Right atrium auricular region (tissue), 2 donors: ENCODE measurements around the gene CKAP2L. TPM values are rescaled to one million over a fixed set of nuclear protein-coding genes. Genes with fewer than 3 reads are reported as not detected.

ENCODE experiments used
- DNase-seq: peaks from one replicate; pipeline ENCODE4 v3.0.0-alpha.2; 2019; ENCODE audit warnings: low spot score
- H3K27ac ChIP-seq, 2 donors: fragments of 200-600 bp; sonication (generic); 1 replicate in 1 of 2; 2 replicates in 1 of 2; pipeline ENCODE4 v1.5.1; 2016 to 2019
- H3K27me3 ChIP-seq, 2 donors: fragments of 200-600 bp; sonication (generic); one replicate each; pipeline versions ENCODE4 v1.5.1 to v1.6.0; 2017 to 2019
- H3K36me3 ChIP-seq: fragments of 200-600 bp; sonication (generic); one replicate; pipeline ENCODE4 v1.5.1; 2016
- H3K4me1 ChIP-seq, 2 donors: fragments of 200-600 bp; sonication (generic); one replicate each; pipeline versions ENCODE4 v1.5.1 to v1.6.0; 2017 to 2019
- H3K4me3 ChIP-seq, 2 donors: fragments of 200-600 bp; sonication (generic); 1 replicate in 1 of 2; 2 replicates in 1 of 2; pipeline ENCODE4 v1.5.1; 2017 to 2019; ENCODE audit warnings: mild to moderate bottlenecking in 1 of 2, moderate library complexity in 1 of 2
- H3K9me3 ChIP-seq, 2 donors: fragments of 200-600 bp; sonication (generic); one replicate each; pipeline ENCODE4 v1.5.1; 2019
- CTCF ChIP-seq, 2 donors: fragments of 200-600 bp; sonication (generic); IDR thresholded peaks; one replicate each; pipeline ENCODE4 v1.5.1; 2019; ENCODE audit warnings: antibody characterized with exemption in 2 of 2
- total RNA-seq, 2 donors: library from RNA; depleted of rRNA; stranded (reverse); fragments of >200 nt; gene quantifications; one replicate each; pipeline ENCODE4 v1.1.0, GENCODE V29; 2016

The CKAP2L gene
- total RNA-seq, 2 donors from 2014 or later = 0.82 TPM; not detected in 1

GRCh38 chr2:112768432-112768831 lies 4.0 kb upstream of the CKAP2L start:
- no peak for TF ChIP-seq CTCF (IDR thresholded peaks at IDR 0.05)
- H3K9me3 ChIP-seq = no peaks in the 10 kb centered on the region
- H3K4me3 ChIP-seq = no peak overlapping the region
- peaks cover 0 to 13% of the 10 kb centered on the region in 2 donors for H3K4me1 ChIP-seq
- H3K27me3 ChIP-seq = no peaks in the 10 kb centered on the region
- DNase-seq = no peak
- H3K27ac ChIP-seq = no peak overlapping the region
- no peaks in the 10 kb centered on the region for H3K36me3 ChIP-seq

GRCh38 chr2:112767693-112768330 lies 3.4 kb upstream of the CKAP2L start:
- peak overlapping the region in 1 of 2 donors; percentile 7 for H3K4me3 ChIP-seq

GRCh38 chr2:112765251-112765650 lies 842 bp upstream of the CKAP2L start:
- H3K9me3 ChIP-seq = no peaks in the 10 kb centered on the region
- TF ChIP-seq CTCF (IDR thresholded peaks at IDR 0.05) = no peak
- peak overlapping the region in 1 of 2 donors; percentile 70 for H3K4me3 ChIP-seq
- no peak for DNase-seq
- peaks cover 0 to 13% of the 10 kb centered on the region in 2 donors for H3K4me1 ChIP-seq
- H3K27me3 ChIP-seq = no peaks in the 10 kb centered on the region
- H3K36me3 ChIP-seq = no peaks in the 10 kb centered on the region
- H3K27ac ChIP-seq = no peak overlapping the region

More at GRCh38 chr2:112767693-112768330, 3.4 kb upstream of the CKAP2L start:
- H3K27ac ChIP-seq = no peak overlapping the region
- no peaks in the 10 kb centered on the region for H3K36me3 ChIP-seq
- no peak for TF ChIP-seq CTCF (IDR thresholded peaks at IDR 0.05)
- no peaks in the 10 kb centered on the region for H3K9me3 ChIP-seq
- DNase-seq = no peak
- peaks cover 0 to 13% of the 10 kb centered on the region in 2 donors for H3K4me1 ChIP-seq
- H3K27me3 ChIP-seq = no peaks in the 10 kb centered on the region

- Histone ChIP-seq H3K4me1 (peaks cover 0 to 13% of the 10 kb centered on the region in 2 donors), H3K27ac (no peak overlapping the region), H3K4me3 (no peak overlapping the region), H3K36me3 (no peaks in the 10 kb centered on the region), H3K27me3 (no peaks in the 10 kb centered on the region), H3K9me3 (no peaks in the 10 kb centered on the region)
- no peak for TF ChIP-seq CTCF (IDR thresholded peaks at IDR 0.05)
- DNase-seq = no peak
Observed at GRCh38 chr2:112762276-112762675, 2.1 kb downstream of the CKAP2L start.

GRCh38 chr2:112760149-112760548 lies 4.3 kb downstream of the CKAP2L start:
- no peak for DNase-seq
- Histone ChIP-seq H3K9me3 (no peaks in the 10 kb centered on the region), H3K4me1 (peaks cover 0 to 11% of the 10 kb centered on the region in 2 donors), H3K27ac (no peak overlapping the region), H3K36me3 (no peaks in the 10 kb centered on the region), H3K27me3 (no peaks in the 10 kb centered on the region), H3K4me3 (no peak overlapping the region)
- TF ChIP-seq CTCF (IDR thresholded peaks at IDR 0.05) = no peak

- H3K27me3 ChIP-seq = no peaks in the 10 kb centered on the region
Observed at GRCh38 chr2:112758711-112759110, 5.7 kb downstream of the CKAP2L start.

More at GRCh38 chr2:112758711-112759110, 5.7 kb downstream of the CKAP2L start:
- no peak overlapping the region for H3K27ac ChIP-seq
- TF ChIP-seq CTCF (IDR thresholded peaks at IDR 0.05) = no peak
- H3K4me1 ChIP-seq = peaks cover 0 to 1% of the 10 kb centered on the region in 2 donors
- no peaks in the 10 kb centered on the region for H3K9me3 ChIP-seq
- no peaks in the 10 kb centered on the region for H3K36me3 ChIP-seq
- H3K4me3 ChIP-seq = no peak overlapping the region
- no peak for DNase-seq
